ENCODE results near the gene HDAC11.

DNA sequence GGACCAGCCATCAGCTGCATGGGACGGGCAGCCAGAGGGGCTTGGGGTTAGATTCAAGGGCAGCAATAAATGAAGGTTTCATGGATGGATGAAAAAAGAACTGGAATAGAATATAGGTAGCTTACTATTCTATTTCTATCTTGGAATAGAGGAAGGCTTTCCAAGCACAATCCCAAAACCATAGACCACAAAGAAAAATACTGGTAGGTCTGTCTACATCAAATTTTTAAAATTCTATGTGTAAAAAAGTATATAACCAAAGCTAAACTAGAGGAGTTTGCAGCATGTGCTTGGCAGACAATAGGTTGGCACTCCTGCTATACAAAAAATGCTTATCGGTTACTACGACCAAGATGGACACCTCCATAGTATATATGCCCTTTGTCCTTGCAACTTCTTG lies 61.6 kb downstream of the HDAC11 start:
- TF ChIP-seq, protein P1, sequence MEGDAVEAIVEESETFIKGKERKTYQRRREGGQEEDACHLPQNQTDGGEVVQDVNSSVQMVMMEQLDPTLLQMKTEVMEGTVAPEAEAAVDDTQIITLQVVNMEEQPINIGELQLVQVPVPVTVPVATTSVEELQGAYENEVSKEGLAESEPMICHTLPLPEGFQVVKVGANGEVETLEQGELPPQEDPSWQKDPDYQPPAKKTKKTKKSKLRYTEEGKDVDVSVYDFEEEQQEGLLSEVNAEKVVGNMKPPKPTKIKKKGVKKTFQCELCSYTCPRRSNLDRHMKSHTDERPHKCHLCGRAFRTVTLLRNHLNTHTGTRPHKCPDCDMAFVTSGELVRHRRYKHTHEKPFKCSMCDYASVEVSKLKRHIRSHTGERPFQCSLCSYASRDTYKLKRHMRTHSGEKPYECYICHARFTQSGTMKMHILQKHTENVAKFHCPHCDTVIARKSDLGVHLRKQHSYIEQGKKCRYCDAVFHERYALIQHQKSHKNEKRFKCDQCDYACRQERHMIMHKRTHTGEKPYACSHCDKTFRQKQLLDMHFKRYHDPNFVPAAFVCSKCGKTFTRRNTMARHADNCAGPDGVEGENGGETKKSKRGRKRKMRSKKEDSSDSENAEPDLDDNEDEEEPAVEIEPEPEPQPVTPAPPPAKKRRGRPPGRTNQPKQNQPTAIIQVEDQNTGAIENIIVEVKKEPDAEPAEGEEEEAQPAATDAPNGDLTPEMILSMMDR (conservative IDR thresholded peaks at IDR 0.05; ENCODE audit: low read depth, low read length): no peak
- no peak for TF ChIP-seq EZH2 (IDR thresholded peaks at IDR 0.05; ENCODE audit: borderline replicate concordance, low read depth, low read length, poor library complexity, severe bottlenecking)
